K562 (cell line): ENCODE results near the gene CEP128. TPM values are rescaled to one million over a fixed set of nuclear protein-coding genes. Genes with fewer than 3 reads are reported as not detected.

Experiments used
- ATAC-seq: fragments of 200-7000 bp; cut with Tn5 transposase; 3 replicates; pipeline ENCODE4 v1.9.1; 2020; ENCODE audit warnings: moderate library complexity
- BruUV-seq: library from RNA; stranded (reverse); fragments of 400-500 nt; replicated peaks from 2 replicates; lab custom pipeline; 2021; lab: Mats Ljungman, UMichigan
- CTCF ChIA-PET: fragments of 300-600 bp; formaldehyde crosslinking; extraction: SDS; loops from one replicate; lab custom pipeline; 2021; ENCODE audit warnings: low intra/inter-chr PET ratio; lab: Yijun Ruan, JAX
- POLR2A ChIA-PET: fragments of 300-600, 350-650 bp; sonication (Branson Sonifier 250); formaldehyde crosslinking; extraction: SDS; loops from one replicate; lab custom pipeline; 2021; ENCODE audit warnings: antibody characterized with exemption, inconsistent platforms; lab: Yijun Ruan, JAX
- DNase-seq, 4 experiments: peaks; one replicate each; pipeline versions ENCODE4 v3.0.0 to v3.0.0-alpha.2; 2011 to 2018; ENCODE audit warnings: low spot score in 3 of 4, mixed read lengths in 3 of 4; ENCODE audit errors: extremely low read depth in 1 of 4
- FAIRE-seq: peaks from 2 replicates; lab custom pipeline; 2011; peaks lifted over from hg19 to GRCh38; lab: Jason Lieb, UNC
- H2AFZ ChIP-seq: 2 replicates; pipeline ENCODE4 v1.6.0; 2011; ENCODE audit warnings: low read depth, low read length, control low read depth, inconsistent platforms
- H3K27ac ChIP-seq: fragments of 200-600 bp; 3 replicates; pipeline ENCODE4 v1.8.0; 2011; ENCODE audit warnings: low read depth, mild to moderate bottlenecking, control low read depth, inconsistent platforms, low read length, moderate library complexity, mixed read lengths; ENCODE audit errors: extremely low read depth
- H3K27me3 ChIP-seq, 2 experiments: fragments of 300-600 bp in 1 of 2; 2 replicates in 1 of 2; 3 replicates in 1 of 2; pipeline versions ENCODE4 v1.6.0 to v1.8.0; 2011; ENCODE audit warnings: inconsistent platforms in 2 of 2, low read length in 2 of 2, mild to moderate bottlenecking in 1 of 2, mixed read lengths in 1 of 2, moderate library complexity in 1 of 2; ENCODE audit not compliant: control insufficient read depth in 2 of 2, insufficient read depth in 2 of 2
- H3K36me3 ChIP-seq: fragments of 300-600 bp; 3 replicates; pipeline ENCODE4 v1.8.0; 2011; ENCODE audit warnings: mild to moderate bottlenecking, low read length, inconsistent platforms; ENCODE audit not compliant: control insufficient read depth, insufficient read depth
- H3K4me1 ChIP-seq, 2 experiments: fragments of 200-600 bp in 1 of 2; replicated peaks in 1 of 2; 2 replicates in 1 of 2; 3 replicates in 1 of 2; pipeline versions ENCODE4 v1.5.1 to v1.8.0; 2011; ENCODE audit warnings: inconsistent platforms in 2 of 2, low read length in 2 of 2, mild to moderate bottlenecking in 1 of 2, mixed read lengths in 1 of 2, moderate library complexity in 1 of 2; ENCODE audit not compliant: control insufficient read depth in 2 of 2, insufficient read depth in 2 of 2
- H3K4me2 ChIP-seq: 2 replicates; pipeline ENCODE4 v1.6.1; 2011; ENCODE audit warnings: low read length, control low read depth, inconsistent platforms, mixed read lengths; ENCODE audit not compliant: insufficient read depth
- H3K4me3 ChIP-seq: fragments of 200-600 bp; sonication (generic), shearing (Covaris generic); 2 replicates; pipeline ENCODE4 v1.5.1; 2016; ENCODE audit warnings: control low read depth, inconsistent platforms
- H3K79me2 ChIP-seq: fragments of 200-600 bp; 3 replicates; pipeline ENCODE4 v1.8.0; 2011; ENCODE audit warnings: low read length, inconsistent platforms; ENCODE audit not compliant: control insufficient read depth, insufficient read depth
- H3K9ac ChIP-seq, 2 experiments: 2 replicates each; pipeline versions ENCODE4 v1.6.0 to v1.6.1; 2011; ENCODE audit warnings: low read depth in 2 of 2, low read length in 2 of 2, control low read depth in 1 of 2, inconsistent platforms in 1 of 2, mild to moderate bottlenecking in 1 of 2, mixed read lengths in 1 of 2; ENCODE audit not compliant: insufficient read depth in 1 of 2
- H3K9me1 ChIP-seq: one replicate; pipeline ENCODE4 v1.6.0; 2011; ENCODE audit warnings: inconsistent platforms, mild to moderate bottlenecking, low read length, moderate library complexity; ENCODE audit not compliant: control insufficient read depth, insufficient read depth
- H3K9me3 ChIP-seq: replicated peaks from 2 replicates; pipeline ENCODE4 v1.5.1; 2011; ENCODE audit warnings: low read depth, low read length, inconsistent platforms; ENCODE audit not compliant: control insufficient read depth, insufficient read depth
- H4K20me1 ChIP-seq: replicated peaks from 2 replicates; pipeline ENCODE4 v1.6.1; 2011; ENCODE audit warnings: low read length, inconsistent platforms, mixed read lengths; ENCODE audit not compliant: control insufficient read depth, insufficient read depth
- ARID1B ChIP-seq: fragments of 450-650 bp; IDR thresholded peaks from 2 replicates; pipeline ENCODE4 v1.6.1; 2016; ENCODE audit warnings: antibody characterized with exemption, mild to moderate bottlenecking, inconsistent platforms
- BRF1 ChIP-seq: IDR thresholded peaks from 3 replicates; pipeline ENCODE4 v1.6.1; 2011; ENCODE audit warnings: borderline replicate concordance, mild to moderate bottlenecking; ENCODE audit not compliant: insufficient read length; ENCODE audit errors: extremely low read depth
- CLOCK ChIP-seq: fragments of 250-450 bp; sonication (Bioruptor Pico); IDR thresholded peaks from 2 replicates; pipeline ENCODE4 v1.4.0; 2020; ENCODE audit warnings: mild to moderate bottlenecking, moderate library complexity, borderline replicate concordance
- EP400 ChIP-seq: fragments of 450-650 bp; IDR thresholded peaks from 2 replicates; pipeline ENCODE4 v1.6.1; 2017; ENCODE audit warnings: antibody characterized with exemption, mild to moderate bottlenecking, moderate library complexity
- FOXM1 ChIP-seq, 2 experiments: fragments of 450-650 bp in 1 of 2; sonication (generic) in 1 of 2; formaldehyde crosslinking in 1 of 2; IDR thresholded peaks; 2 replicates each; pipeline versions ENCODE4 v1.6.1 to v1.9.0; 2017 to 2022; ENCODE audit warnings: low read depth in 2 of 2, mild to moderate bottlenecking in 2 of 2, missing genetic modification reagents in 1 of 2, moderate library complexity in 1 of 2
- GATAD2B ChIP-seq: fragments of 450-650 bp; IDR thresholded peaks from 2 replicates; pipeline ENCODE4 v1.6.1; 2017; ENCODE audit warnings: mild to moderate bottlenecking, borderline replicate concordance
- ILK ChIP-seq: fragments of 450-650 bp; IDR thresholded peaks from 2 replicates; pipeline ENCODE4 v1.6.1; 2016; ENCODE audit warnings: missing genetic modification characterization, low read depth, mild to moderate bottlenecking, missing compliant biosample characterization, moderate library complexity, borderline replicate concordance
- JUNB ChIP-seq: fragments of 450-650 bp; formaldehyde crosslinking; conservative IDR thresholded peaks from 2 replicates; pipeline ENCODE4 v1.4.0; 2020; ENCODE audit warnings: mild to moderate bottlenecking
- KLF10 ChIP-seq: fragments of 250-450 bp; sonication (Bioruptor Pico); IDR thresholded peaks from 2 replicates; pipeline ENCODE4 v1.6.1; 2021; ENCODE audit warnings: matching md5 sums
- MBD2 ChIP-seq: sonication (generic); IDR thresholded peaks from 2 replicates; pipeline ENCODE4 v1.6.1; 2016; ENCODE audit warnings: low read depth, borderline replicate concordance
- OTX1 ChIP-seq: fragments of 450-650 bp; formaldehyde crosslinking; IDR thresholded peaks from 2 replicates; pipeline ENCODE4 v1.4.0; 2022; ENCODE audit warnings: mild to moderate bottlenecking
- PHF8 ChIP-seq: fragments of 200-600 bp; sonication (generic); IDR thresholded peaks from 2 replicates; pipeline ENCODE4 v1.6.1; 2012; ENCODE audit warnings: mixed run types, mild to moderate bottlenecking, inconsistent platforms, low read length, moderate library complexity, borderline replicate concordance
- RBM34 ChIP-seq: fragments of 200-400 bp; formaldehyde crosslinking; IDR thresholded peaks from 2 replicates; pipeline ENCODE4 v1.6.1; 2018; ENCODE audit warnings: low read length, borderline replicate concordance; ENCODE audit not compliant: insufficient read depth
- TAL1 ChIP-seq: fragments of 450-650 bp; IDR thresholded peaks from 2 replicates; pipeline ENCODE4 v1.6.1; 2016; ENCODE audit warnings: mild to moderate bottlenecking
- ZNF282 ChIP-seq: sonication (generic); formaldehyde crosslinking; IDR thresholded peaks from 2 replicates; pipeline ENCODE4 v1.8.1; 2023; ENCODE audit warnings: missing genetic modification reagents
- ZNF655 ChIP-seq: fragments of 250-450 bp; sonication (Bioruptor Pico); IDR thresholded peaks from 2 replicates; pipeline ENCODE4 v1.5.0; 2021
- ZNF699 ChIP-seq: fragments of 250-450 bp; sonication (Bioruptor Pico); IDR thresholded peaks from 2 replicates; pipeline ENCODE4 v1.8.0; 2021; ENCODE audit warnings: mild to moderate bottlenecking, moderate library complexity; ENCODE audit not compliant: insufficient replicate concordance
- WGBS: fragments of 100-300 bp; shearing (Covaris generic); methylation state at CpG from one replicate; pipeline ENCODE4 v1.1.6; 2016; ENCODE audit warnings: low coverage, mixed read lengths; ENCODE audit not compliant: insufficient coverage; ENCODE audit errors: missing lambda C conversion rate; 5-methylcytosine and 5-hydroxymethylcytosine counted together
- in situ Hi-C: fragments of 300-500 bp; cut with MboI; formaldehyde crosslinking; loops from 4 replicates; pipeline ENCODE4 v1.15.0; 2018; ENCODE audit warnings: inconsistent platforms, mixed read lengths
- intact Hi-C: fragments of 100-400 bp; cut with micrococcal nuclease; formaldehyde crosslinking; loops from 2 replicates; pipeline ENCODE4 v1.14.2; 2022
- polyA plus RNA-seq, 8 experiments: library from polyadenylated mRNA; depleted of rRNA in 4 of 8; stranded (reverse) in 5 of 8; unstranded in 3 of 8; fragments of >200 nt; fragmentation: Nextera tagmentation in 2 of 8; fragmentation: Illumina TruSeq in 1 of 8; extraction: Ambion mirVana in 2 of 8; extraction: Trizol in 1 of 8; gene quantifications; 2 replicates each; pipeline versions ENCODE4 v1.2.1 to v1.2.3, GENCODE V29; 2011 to 2014; ENCODE audit warnings: inconsistent platforms in 1 of 8, missing spikeins in 1 of 8
- total RNA-seq, 7 experiments: library from RNA; depleted of rRNA in 6 of 7; stranded (reverse); fragments of >200 nt in 6 of 7; fragmentation: Illumina TruSeq in 2 of 7; extraction: Trizol in 2 of 7; gene quantifications; 2 replicates each; pipeline versions ENCODE4 v1.2.1 to v1.2.3, GENCODE V29; 2011 to 2021; ENCODE audit warnings: low replicate concordance in 1 of 7

CEP128 gene
- total and polyA plus RNA-seq, 9 of the 15 experiments (the other 6 are each of a cell fraction or from before 2014, with no cell fraction given): 2.3 to 9.2 (median 4.6) TPM

GRCh38 chr14:80698974-80699373, 242.6 kb downstream of the CEP128 start (continued):
- TF ChIP-seq CLOCK (CRISPR knock-in tag): no peak
- no peak for TF ChIP-seq ILK (tag)
- TF ChIP-seq ARID1B: no peak
- no peak for TF ChIP-seq GATAD2B
- no peak for TF ChIP-seq ZNF699 (CRISPR knock-in tag)
- no peak for TF ChIP-seq BRF1

GRCh38 chr14:80695869-80696268, 245.7 kb downstream of the CEP128 start:
- H3K27ac ChIP-seq: no peak overlapping the region
- no peaks in the 10 kb centered on the region for H3K9me1 ChIP-seq
- H3K9ac ChIP-seq: no peak overlapping the region
- no peaks in the 10 kb centered on the region for H3K36me3 ChIP-seq
- H3K4me3 ChIP-seq: no peak overlapping the region
- H3K4me2 ChIP-seq: no peak overlapping the region
- no peaks in the 10 kb centered on the region for H4K20me1 ChIP-seq
- ChIA-PET CTCF (no interaction called here), POLR2A (no interaction called here)
- no peak overlapping the region for H2AFZ ChIP-seq
- WGBS: 4% methylated on average over 4 of the region's 4 CpGs
- TF ChIP-seq KLF10 (CRISPR knock-in tag): no peak
- no peak for TF ChIP-seq RBM34
- no peak for TF ChIP-seq MBD2
- TF ChIP-seq ZNF655 (CRISPR knock-in tag): no peak
- no peak for TF ChIP-seq ZNF282 (CRISPR knock-in tag)
- no peak for TF ChIP-seq OTX1 (CRISPR knock-in tag)
- TF ChIP-seq EP400: no peak
- TF ChIP-seq TAL1: no peak
- no peak for TF ChIP-seq PHF8
- no peak for TF ChIP-seq FOXM1 (IDR thresholded peaks at IDR 0.05; ENCODE audit: low read depth)
- TF ChIP-seq FOXM1 (CRISPR knock-in tag; IDR thresholded peaks at IDR 0.05; ENCODE audit: low read depth): no peak
- TF ChIP-seq JUNB: no peak
- H3K79me2 ChIP-seq: no peaks in the 10 kb centered on the region
- no TSS peak for BruUV-seq
- FAIRE-seq (no peak), ATAC-seq (no peak), DNase-seq (no peak)
- H3K9me3 ChIP-seq: no peaks in the 10 kb centered on the region
- in situ Hi-C loops (no loop called here), intact Hi-C loops (no loop called here)
- no peaks in the 10 kb centered on the region for H3K27me3 ChIP-seq
- no peaks in the 10 kb centered on the region for H3K4me1 ChIP-seq
